Panc1 (cell line): ENCODE results near the gene TSPAN4. TPM values are rescaled to one million over a fixed set of nuclear protein-coding genes. Genes with fewer than 3 reads are reported as not detected.

Source experiments
- ATAC-seq: fragments of 200-7000 bp; cut with Tn5 transposase; 2 replicates; pipeline ENCODE4 v1.9.1; 2020; ENCODE audit warnings: mild to moderate bottlenecking, moderate library complexity
- BruUV-seq: library from RNA; stranded (reverse); fragments of 400-500 nt; replicated peaks from 2 replicates; lab custom pipeline; 2021; lab: Mats Ljungman, UMichigan
- CTCF ChIA-PET: fragments of 300-600 bp; sonication (Branson Sonifier 250); formaldehyde crosslinking; loops from one replicate; lab custom pipeline; 2022; ENCODE audit warnings: antibody characterized with exemption; lab: Charles Lee
- POLR2A ChIA-PET: fragments of 300-600 bp; sonication (Branson Sonifier 250); formaldehyde crosslinking; loops from one replicate; lab custom pipeline; 2022; ENCODE audit warnings: antibody characterized with exemption; lab: Charles Lee
- DNase-seq: peaks from one replicate; pipeline ENCODE4 v3.0.0-alpha.2; 2010; ENCODE audit warnings: low read depth, low spot score
- H3K27ac ChIP-seq: 2 replicates; pipeline ENCODE4 v1.5.1; 2011; ENCODE audit warnings: mild to moderate bottlenecking, low read length, inconsistent platforms
- H3K27me3 ChIP-seq: fragments of 200-500 bp; sonication (Bioruptor generic); 2 replicates; pipeline ENCODE4 v1.6.0; 2014; ENCODE audit warnings: low read length, inconsistent platforms; ENCODE audit not compliant: control insufficient read depth, insufficient read depth
- H3K36me3 ChIP-seq: fragments of 200-500 bp; sonication (Bioruptor generic); 2 replicates; pipeline ENCODE4 v1.5.1; 2014; ENCODE audit warnings: inconsistent platforms, mild to moderate bottlenecking, low read length, moderate library complexity; ENCODE audit not compliant: control insufficient read depth, insufficient read depth
- H3K4me1 ChIP-seq: 2 replicates; pipeline ENCODE4 v1.5.1; 2011; ENCODE audit warnings: inconsistent platforms, mild to moderate bottlenecking, low read length, moderate library complexity; ENCODE audit not compliant: control insufficient read depth, insufficient read depth
- H3K4me3 ChIP-seq, 2 experiments: 2 replicates each; pipeline ENCODE4 v1.5.1; 2011 to 2012; ENCODE audit warnings: low read depth in 2 of 2, low read length in 2 of 2, mild to moderate bottlenecking in 2 of 2, inconsistent platforms in 1 of 2, moderate library complexity in 1 of 2
- H3K9me3 ChIP-seq: fragments of 200-500 bp; sonication (Bioruptor generic); 2 replicates; pipeline ENCODE4 v1.5.1; 2014; ENCODE audit warnings: low read depth, mild to moderate bottlenecking, inconsistent platforms, low read length, moderate library complexity; ENCODE audit not compliant: control insufficient read depth, insufficient read depth
- CTCF ChIP-seq: fragments of 450-650 bp; IDR thresholded peaks from 2 replicates; pipeline ENCODE4 v1.5.1; 2017; ENCODE audit warnings: mild to moderate bottlenecking
- POLR2AphosphoS5 ChIP-seq: IDR thresholded peaks from 2 replicates; pipeline ENCODE4 v1.6.1; 2012; ENCODE audit warnings: mild to moderate bottlenecking, low read depth, low read length, moderate library complexity
- REST ChIP-seq, 2 experiments: IDR thresholded peaks; 2 replicates each; pipeline ENCODE4 v1.6.1; 2011 to 2012; ENCODE audit warnings: low read depth in 2 of 2, control low read depth in 1 of 2, low read length in 1 of 2, mild to moderate bottlenecking in 1 of 2, moderate library complexity in 1 of 2; ENCODE audit not compliant: insufficient read depth in 1 of 2
- SIN3A ChIP-seq: IDR thresholded peaks from 2 replicates; pipeline ENCODE4 v1.6.1; 2012; ENCODE audit warnings: low read depth, mild to moderate bottlenecking, low read length, moderate library complexity, borderline replicate concordance; ENCODE audit not compliant: insufficient read depth
- TCF7L2 ChIP-seq: IDR thresholded peaks from 2 replicates; pipeline ENCODE4 v1.6.1; 2011; ENCODE audit warnings: mild to moderate bottlenecking, low read depth, low read length, inconsistent platforms
- in situ Hi-C: cut with HindIII; loops from 2 replicates; pipeline ENCODE4 v1.10.0; 2016; ENCODE audit warnings: low sequenced_read_pairs, low pct_unique_long_range_greater_than_20kb
- intact Hi-C: fragments of 100-400 bp; cut with micrococcal nuclease; formaldehyde crosslinking; loops from one replicate; pipeline ENCODE4 v1.10.0; 2022; ENCODE audit not compliant: unreplicated experiment
- total RNA-seq: library from RNA; stranded (reverse); gene quantifications from one replicate; pipeline ENCODE4 v1.2.1, GENCODE V29; 2021; ENCODE audit not compliant: unreplicated experiment

TSPAN4 gene
- total RNA-seq, 1 experiment from 2014 or later: 187 TPM

GRCh38 chr11:905952-906351 is 63.3 kb downstream of the TSPAN4 start:
- DNase-seq (no peak), ATAC-seq (no peak)
- Histone ChIP-seq H3K27me3 (no peaks in the 10 kb centered on the region), H3K36me3 (peaks cover 3% of the 10 kb centered on the region; the same call in 1 of the 2 replicates), H3K27ac (no peak overlapping the region), H3K4me3 (no peak overlapping the region), H3K9me3 (no peaks in the 10 kb centered on the region), H3K4me1 (peaks cover 13% of the 10 kb centered on the region)
- in situ Hi-C loops: loop anchor here (5.0 kb wide), 1 partner anchor 91 kb away; no protein-coding TSS in a partner anchor
- no TSS peak for BruUV-seq
- ChIA-PET POLR2A (no interaction called here), CTCF (no interaction called here)
- intact Hi-C loops: no loop called here
- no peak for TF ChIP-seq TCF7L2
- TF ChIP-seq SIN3A: no peak
- TF ChIP-seq POLR2AphosphoS5: no peak
- TF ChIP-seq REST (IDR thresholded peaks at IDR 0.05; ENCODE audit: insufficient read depth in 1 of 2, low read depth in 2 of 2, low read length in 1 of 2): no peak
- TF ChIP-seq CTCF: no peak

- POLR2A ChIA-PET: no interaction called here
- H3K27ac ChIP-seq: no peak overlapping the region
- in situ Hi-C loops (loop anchor here (5.0 kb wide), 1 partner anchor 90 kb away; no protein-coding TSS in a partner anchor), intact Hi-C loops (no loop called here)
- DNase-seq (no peak), ATAC-seq (no peak)
- TF ChIP-seq CTCF (no peak), REST (IDR thresholded peaks at IDR 0.05; ENCODE audit: insufficient read depth in 1 of 2, low read depth in 2 of 2, low read length in 1 of 2) (no peak), POLR2AphosphoS5 (no peak), SIN3A (no peak), TCF7L2 (no peak)
- H3K4me1 ChIP-seq: peaks cover 17% of the 10 kb centered on the region
- H3K9me3 ChIP-seq: no peaks in the 10 kb centered on the region
- H3K36me3 ChIP-seq: no peaks in the 10 kb centered on the region
- no peaks in the 10 kb centered on the region for H3K27me3 ChIP-seq
- CTCF ChIA-PET: interaction anchor here (0.7 kb wide), 1 partner anchor 13 kb away, joined by 3 read pairs; no protein-coding TSS in a partner anchor
- no TSS peak for BruUV-seq
- no peak overlapping the region for H3K4me3 ChIP-seq
Observed at GRCh38 chr11:907668-908067, 65.0 kb downstream of the TSPAN4 start.
